Stomach (tissue), 9 donors: ENCODE results near the gene ZNF423. TPM values are rescaled to one million over a fixed set of nuclear protein-coding genes. Genes with fewer than 3 reads are reported as not detected.

Experiments
- DNase-seq, 2 donors: peaks; one replicate each; pipeline versions ENCODE4 v3.0.0 to v3.0.0-alpha.2; 2013 to 2019
- H3K27ac ChIP-seq, 5 donors: fragments of 200-600 bp in 4 of 5; sonication (generic) in 4 of 5; one replicate each; pipeline ENCODE4 v1.5.1; 2013 to 2019; ENCODE audit warnings: mild to moderate bottlenecking in 1 of 5, moderate library complexity in 1 of 5
- H3K27me3 ChIP-seq, 3 donors: fragments of 200-600 bp; sonication (generic); one replicate each; pipeline ENCODE4 v1.5.1; 2017 to 2019; ENCODE audit warnings: mixed run types in 1 of 3
- H3K36me3 ChIP-seq, 4 donors: fragments of 200-600 bp; sonication (generic); 1 replicate in 3 of 4; 2 replicates in 1 of 4; pipeline ENCODE4 v1.5.1; 2016 to 2019
- H3K4me1 ChIP-seq, 4 donors: fragments of 200-600 bp; sonication (generic); one replicate each; pipeline ENCODE4 v1.5.1; 2016 to 2019
- H3K4me3 ChIP-seq, 4 donors: fragments of 200-600 bp; sonication (generic) in 3 of 4; one replicate each; pipeline ENCODE4 v1.5.1; 2016 to 2019; ENCODE audit warnings: mild to moderate bottlenecking in 1 of 4
- H3K9me3 ChIP-seq, 4 donors: fragments of 200-600 bp; sonication (generic); one replicate each; pipeline ENCODE4 v1.5.1; 2016 to 2019
- EP300 ChIP-seq: sonication (generic); formaldehyde crosslinking; IDR thresholded peaks from one replicate; pipeline ENCODE4 v1.6.1; 2017; ENCODE audit warnings: antibody characterized with exemption
- POLR2A ChIP-seq, 4 donors: fragments of 450-650 bp; IDR thresholded peaks; one replicate each; pipeline ENCODE4 v1.6.1; 2016; ENCODE audit warnings: antibody characterized with exemption in 4 of 4, control low read depth in 2 of 4, mild to moderate bottlenecking in 1 of 4, moderate library complexity in 1 of 4
- POLR2AphosphoS5 ChIP-seq, 3 donors: sonication (generic); formaldehyde crosslinking; IDR thresholded peaks; one replicate each; pipeline ENCODE4 v1.6.1; 2016; ENCODE audit warnings: antibody characterized with exemption in 3 of 3
- WGBS, 5 donors: extraction: QIAGEN DNeasy Blood & Tissue Kit in 3 of 5; methylation state at CpG; one replicate each; pipeline versions ENCODE4 v1.1.5 to v1.1.7; 2013 to 2018; 5-methylcytosine and 5-hydroxymethylcytosine counted together
- intact Hi-C: fragments of 100-400 bp; cut with DNase I; formaldehyde crosslinking; loops from one replicate; pipeline ENCODE4 v1.15.1; 2023; ENCODE audit warnings: low total_unique reads
- polyA plus RNA-seq, 3 donors: library from polyadenylated mRNA; stranded (reverse); fragments of 200-250 nt; gene quantifications; one replicate each; pipeline ENCODE4 v1.2.3, GENCODE V29; 2013
- total RNA-seq, 5 donors: library from RNA; depleted of rRNA; stranded (reverse); fragments of >200 nt; gene quantifications; one replicate each; pipeline versions ENCODE4 v1.1.0 to v1.2.3, GENCODE V29; 2014 to 2016
- TF ChIP-seq, protein P1 (sequence below), 7 experiments: fragments of 450-650 bp in 4 of 7; fragments of 200-600 bp in 3 of 7; sonication (generic) in 3 of 7; IDR thresholded peaks; one replicate each; pipeline ENCODE4 v1.5.1; 2016 to 2019; ENCODE audit warnings: antibody characterized with exemption in 7 of 7, control low read depth in 2 of 7, mild to moderate bottlenecking in 1 of 7
- donor health status: healthy with polysubstance abuse.
- donor health status: Bipolar disorder and iron deficiency.
- donor health status: healthy.

The ZNF423 gene
- total and polyA plus RNA-seq, 8 donors, result 0.29 to 3.5 (median 1.0) TPM

DNA sequence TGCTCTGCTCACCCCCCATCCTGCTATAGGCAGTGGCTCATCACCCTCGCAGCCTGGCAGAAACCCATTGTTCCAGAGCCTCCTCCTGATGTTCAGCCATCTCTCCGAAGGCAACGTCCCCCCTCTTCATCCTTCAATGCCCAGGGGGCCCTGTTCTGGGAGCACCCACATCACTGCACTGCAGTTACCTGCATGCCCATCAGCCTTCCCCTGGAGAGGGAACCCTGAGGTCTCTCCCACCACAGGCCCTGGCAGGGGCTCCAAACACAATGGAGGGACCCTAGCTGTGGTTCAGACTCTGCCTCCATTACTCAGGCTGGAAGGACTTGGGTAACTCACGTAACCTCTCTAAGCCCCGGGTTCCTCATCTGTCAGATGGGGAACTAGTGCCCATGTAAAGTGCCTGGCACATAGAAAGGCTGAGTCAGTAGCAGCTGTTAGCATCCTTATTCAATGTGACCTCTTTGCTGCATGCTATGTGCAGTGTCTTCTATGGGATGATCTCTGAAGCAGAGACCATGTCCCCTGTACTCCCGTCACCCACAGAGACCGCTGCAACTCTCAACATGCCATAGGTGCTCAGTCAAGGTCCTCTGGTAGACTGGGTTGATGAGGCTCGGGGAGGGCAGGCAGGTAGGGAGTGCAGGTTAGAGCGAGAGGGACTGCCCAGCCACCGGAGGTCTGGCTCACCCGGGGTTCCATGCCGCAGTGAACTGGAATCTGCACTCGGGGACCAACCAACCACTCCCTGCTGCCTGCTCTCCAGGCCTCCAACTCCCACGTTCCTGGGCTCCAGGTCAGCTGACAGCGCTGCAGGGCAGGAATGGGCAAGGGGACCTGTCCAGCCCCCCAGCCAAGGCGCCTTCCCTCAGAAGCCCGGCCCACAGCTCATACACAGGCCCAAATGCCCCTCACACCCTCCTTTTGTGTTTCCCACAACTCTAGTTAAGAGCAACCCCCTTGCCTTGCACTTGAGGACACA, 233.2 kb downstream of the ZNF423 start:
- 87 to 91% (median 90%) methylated on average over 13 to 17 of the region's 17 CpGs for WGBS, 5 donors
- H3K27me3 ChIP-seq, result no peaks in the 10 kb centered on the region
- intact Hi-C loops, result no loop called here
- no peak overlapping the region for H3K4me3 ChIP-seq
- H3K36me3 ChIP-seq, result no peaks in the 10 kb centered on the region
- H3K4me1 ChIP-seq, result peaks cover 0 to 16% (median 14%) of the 10 kb centered on the region in 4 donors
- no peak for DNase-seq
- H3K27ac ChIP-seq, result no peak overlapping the region
- TF ChIP-seq EP300, result no peak
- TF ChIP-seq POLR2A (IDR thresholded peaks at IDR 0.05), result no peak
- TF ChIP-seq POLR2AphosphoS5 (IDR thresholded peaks at IDR 0.05), result no peak
- TF ChIP-seq, protein P1, sequence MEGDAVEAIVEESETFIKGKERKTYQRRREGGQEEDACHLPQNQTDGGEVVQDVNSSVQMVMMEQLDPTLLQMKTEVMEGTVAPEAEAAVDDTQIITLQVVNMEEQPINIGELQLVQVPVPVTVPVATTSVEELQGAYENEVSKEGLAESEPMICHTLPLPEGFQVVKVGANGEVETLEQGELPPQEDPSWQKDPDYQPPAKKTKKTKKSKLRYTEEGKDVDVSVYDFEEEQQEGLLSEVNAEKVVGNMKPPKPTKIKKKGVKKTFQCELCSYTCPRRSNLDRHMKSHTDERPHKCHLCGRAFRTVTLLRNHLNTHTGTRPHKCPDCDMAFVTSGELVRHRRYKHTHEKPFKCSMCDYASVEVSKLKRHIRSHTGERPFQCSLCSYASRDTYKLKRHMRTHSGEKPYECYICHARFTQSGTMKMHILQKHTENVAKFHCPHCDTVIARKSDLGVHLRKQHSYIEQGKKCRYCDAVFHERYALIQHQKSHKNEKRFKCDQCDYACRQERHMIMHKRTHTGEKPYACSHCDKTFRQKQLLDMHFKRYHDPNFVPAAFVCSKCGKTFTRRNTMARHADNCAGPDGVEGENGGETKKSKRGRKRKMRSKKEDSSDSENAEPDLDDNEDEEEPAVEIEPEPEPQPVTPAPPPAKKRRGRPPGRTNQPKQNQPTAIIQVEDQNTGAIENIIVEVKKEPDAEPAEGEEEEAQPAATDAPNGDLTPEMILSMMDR (IDR thresholded peaks at IDR 0.05), result no peak
- no peaks in the 10 kb centered on the region for H3K9me3 ChIP-seq

DNA sequence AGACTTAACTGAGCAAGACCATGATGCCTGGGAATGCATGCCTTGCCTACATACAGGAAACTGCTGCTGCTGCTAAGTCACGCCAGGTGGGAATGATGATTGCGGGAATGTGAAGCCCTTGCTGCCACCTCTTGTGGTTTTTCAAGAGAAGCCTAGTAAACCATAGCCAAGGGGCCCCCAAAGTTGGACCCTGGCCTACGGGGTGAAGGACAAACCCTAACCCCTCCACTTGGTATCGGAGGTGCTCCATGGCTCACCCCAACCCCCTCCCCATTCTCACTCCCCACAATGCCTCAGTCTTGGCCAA, 233.9 kb downstream of the ZNF423 start:
- no peak for TF ChIP-seq POLR2A (IDR thresholded peaks at IDR 0.05)
- TF ChIP-seq EP300, result no peak
- TF ChIP-seq, protein P1 (IDR thresholded peaks at IDR 0.05), result no peak
- 66 to 97% (median 89%) methylated on average over 4 of the region's 4 CpGs for WGBS, 5 donors
- no peaks in the 10 kb centered on the region for H3K9me3 ChIP-seq
- H3K36me3 ChIP-seq, result no peaks in the 10 kb centered on the region
- no peak for DNase-seq
- intact Hi-C loops, result no loop called here
- H3K27me3 ChIP-seq, result no peaks in the 10 kb centered on the region
- no peak overlapping the region for H3K27ac ChIP-seq
- H3K4me3 ChIP-seq, result no peak overlapping the region
- peaks cover 0 to 16% (median 14%) of the 10 kb centered on the region in 4 donors for H3K4me1 ChIP-seq

DNA sequence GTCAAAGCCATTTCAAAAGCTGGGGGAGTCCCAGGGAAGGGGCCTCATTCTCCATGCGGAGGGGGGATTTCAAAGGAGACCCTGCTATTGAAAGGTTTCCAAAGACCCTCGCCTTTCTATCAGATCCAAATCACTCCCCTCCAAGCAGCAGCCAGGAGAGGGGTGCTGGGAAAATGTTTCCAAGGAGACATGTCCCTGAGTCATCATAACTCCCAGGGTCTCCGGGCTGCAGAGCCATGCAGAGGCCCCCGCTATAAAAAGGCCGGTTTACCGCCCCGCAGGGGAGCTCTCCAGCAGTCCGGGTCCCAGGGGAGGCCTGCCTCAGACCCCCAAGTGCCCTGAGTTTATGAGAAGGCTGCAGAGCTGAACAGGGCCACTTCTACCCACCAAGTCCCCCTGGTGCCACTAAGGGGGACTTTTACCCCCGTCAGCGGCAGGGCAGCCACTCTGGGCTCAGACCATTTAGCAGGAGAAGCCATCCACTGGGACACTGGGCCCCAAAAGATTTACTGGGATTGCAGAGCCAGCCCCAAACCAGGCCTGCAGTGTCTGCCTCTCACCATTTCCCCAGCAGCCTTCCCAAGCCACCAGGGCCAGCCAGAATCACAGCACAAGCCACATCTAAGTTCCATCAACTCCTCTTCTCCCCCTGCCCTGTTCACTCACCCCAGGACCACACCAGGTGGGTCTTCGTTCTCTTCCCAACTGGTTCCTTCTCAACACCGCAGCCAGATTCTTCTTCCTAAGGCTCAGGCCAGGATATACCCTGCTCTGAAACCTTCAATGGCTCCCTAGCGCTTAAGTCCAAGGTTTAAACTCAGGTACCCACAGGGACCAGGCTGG, 234.4 kb downstream of the ZNF423 start:
- TF ChIP-seq EP300 (no peak), POLR2AphosphoS5 (IDR thresholded peaks at IDR 0.05) (no peak), POLR2A (IDR thresholded peaks at IDR 0.05) (no peak)
- TF ChIP-seq, protein P1 (IDR thresholded peaks at IDR 0.05), result no peak
- intact Hi-C loops, result no loop called here
- Histone ChIP-seq H3K27me3 (no peaks in the 10 kb centered on the region), H3K4me3 (no peak overlapping the region), H3K27ac (peak overlapping the region in 2 of 5 donors; percentile 50 to 70), H3K9me3 (no peaks in the 10 kb centered on the region), H3K4me1 (peaks cover 0 to 16% (median 14%) of the 10 kb centered on the region in 4 donors), H3K36me3 (no peaks in the 10 kb centered on the region)
- WGBS, 5 donors, result 78 to 89% (median 82%) methylated on average over 12 to 13 of the region's 13 CpGs
- DNase-seq, result peak in 1 of 2 donors; percentile 39

GRCh38 chr16:49620869-49621240, 235.1 kb downstream of the ZNF423 start:
- Histone ChIP-seq H3K27ac (peak overlapping the region in 4 of 5 donors; percentile 47 to 70 (median 55)), H3K27me3 (no peaks in the 10 kb centered on the region), H3K4me3 (no peak overlapping the region), H3K9me3 (no peaks in the 10 kb centered on the region), H3K4me1 (peaks cover 0 to 16% (median 14%) of the 10 kb centered on the region in 4 donors), H3K36me3 (no peaks in the 10 kb centered on the region)
- 39 to 50% (median 44%) methylated on average over 5 to 6 of the region's 6 CpGs for WGBS, 5 donors
- no peak for TF ChIP-seq EP300
- no peak for TF ChIP-seq POLR2AphosphoS5 (IDR thresholded peaks at IDR 0.05)
- no peak for TF ChIP-seq POLR2A (IDR thresholded peaks at IDR 0.05)
- TF ChIP-seq, protein P1 (IDR thresholded peaks at IDR 0.05), result no peak
- DNase-seq, result peak in 1 of 2 donors; percentile 28
- intact Hi-C loops, result no loop called here
